ENCODE data around the gene CDC14B.

DNA sequence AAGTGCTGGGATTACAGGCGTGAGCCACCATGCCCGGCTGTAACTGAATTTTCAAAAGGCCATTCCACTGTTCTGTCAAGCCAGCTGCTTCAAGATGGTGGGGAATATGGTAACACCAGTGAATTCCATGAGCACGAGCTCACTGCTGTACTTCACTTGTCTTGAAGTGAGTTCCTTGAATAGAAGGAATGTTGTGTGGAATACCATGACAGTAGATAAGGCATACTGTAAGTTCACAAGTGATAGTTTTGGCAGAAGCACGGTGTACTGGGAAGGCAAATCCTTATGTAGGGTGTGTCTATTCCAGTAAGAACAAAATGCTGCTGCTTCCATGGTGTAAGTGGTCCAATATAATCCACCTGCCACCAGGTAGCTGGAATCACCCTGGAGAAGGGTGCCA is 42.1 kb upstream of the CDC14B start:
- TF ChIP-seq RAD21 (IDR thresholded peaks at IDR 0.05; ENCODE audit: low read length) (no peak), RFX5 (IDR thresholded peaks at IDR 0.05; ENCODE audit: low read depth, low read length) (no peak), MAFK (IDR thresholded peaks at IDR 0.05; ENCODE audit: low read depth, low read length) (no peak), POLR2A (IDR thresholded peaks at IDR 0.05; ENCODE audit: low read depth, low read length) (no peak), MXI1 (IDR thresholded peaks at IDR 0.05; ENCODE audit: borderline replicate concordance, low read depth, low read length) (no peak), SMC3 (IDR thresholded peaks at IDR 0.05; ENCODE audit: low read depth, low read length) (no peak), CHD1 (IDR thresholded peaks at IDR 0.05; ENCODE audit: low read depth, low read length) (no peak), FOS (IDR thresholded peaks at IDR 0.05; ENCODE audit: low read depth, low read length) (no peak)
- TF ChIP-seq, protein P1, sequence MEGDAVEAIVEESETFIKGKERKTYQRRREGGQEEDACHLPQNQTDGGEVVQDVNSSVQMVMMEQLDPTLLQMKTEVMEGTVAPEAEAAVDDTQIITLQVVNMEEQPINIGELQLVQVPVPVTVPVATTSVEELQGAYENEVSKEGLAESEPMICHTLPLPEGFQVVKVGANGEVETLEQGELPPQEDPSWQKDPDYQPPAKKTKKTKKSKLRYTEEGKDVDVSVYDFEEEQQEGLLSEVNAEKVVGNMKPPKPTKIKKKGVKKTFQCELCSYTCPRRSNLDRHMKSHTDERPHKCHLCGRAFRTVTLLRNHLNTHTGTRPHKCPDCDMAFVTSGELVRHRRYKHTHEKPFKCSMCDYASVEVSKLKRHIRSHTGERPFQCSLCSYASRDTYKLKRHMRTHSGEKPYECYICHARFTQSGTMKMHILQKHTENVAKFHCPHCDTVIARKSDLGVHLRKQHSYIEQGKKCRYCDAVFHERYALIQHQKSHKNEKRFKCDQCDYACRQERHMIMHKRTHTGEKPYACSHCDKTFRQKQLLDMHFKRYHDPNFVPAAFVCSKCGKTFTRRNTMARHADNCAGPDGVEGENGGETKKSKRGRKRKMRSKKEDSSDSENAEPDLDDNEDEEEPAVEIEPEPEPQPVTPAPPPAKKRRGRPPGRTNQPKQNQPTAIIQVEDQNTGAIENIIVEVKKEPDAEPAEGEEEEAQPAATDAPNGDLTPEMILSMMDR (conservative IDR thresholded peaks at IDR 0.05; ENCODE audit: low read depth, low read length), result no peak
- TF ChIP-seq, protein P2, sequence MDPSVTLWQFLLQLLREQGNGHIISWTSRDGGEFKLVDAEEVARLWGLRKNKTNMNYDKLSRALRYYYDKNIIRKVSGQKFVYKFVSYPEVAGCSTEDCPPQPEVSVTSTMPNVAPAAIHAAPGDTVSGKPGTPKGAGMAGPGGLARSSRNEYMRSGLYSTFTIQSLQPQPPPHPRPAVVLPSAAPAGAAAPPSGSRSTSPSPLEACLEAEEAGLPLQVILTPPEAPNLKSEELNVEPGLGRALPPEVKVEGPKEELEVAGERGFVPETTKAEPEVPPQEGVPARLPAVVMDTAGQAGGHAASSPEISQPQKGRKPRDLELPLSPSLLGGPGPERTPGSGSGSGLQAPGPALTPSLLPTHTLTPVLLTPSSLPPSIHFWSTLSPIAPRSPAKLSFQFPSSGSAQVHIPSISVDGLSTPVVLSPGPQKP (IDR thresholded peaks at IDR 0.05; ENCODE audit: borderline replicate concordance, low read depth, low read length), result no peak

Measured in IMR-90 (cell line).